HCT116 (cell line): ENCODE measurements around the gene CCNJL. TPM values are rescaled to one million over a fixed set of nuclear protein-coding genes. Genes with fewer than 3 reads are reported as not detected.

Source experiments
- ATAC-seq: fragments of 200-7000 bp; cut with Tn5 transposase; 2 replicates; pipeline ENCODE4 v1.9.1; 2020; ENCODE audit warnings: mild to moderate bottlenecking, moderate library complexity
- BruUV-seq: library from RNA; stranded (reverse); fragments of 400-500 nt; replicated peaks from 2 replicates; lab custom pipeline; 2021; lab: Mats Ljungman, UMichigan
- CTCF ChIA-PET: fragments of 300-600 bp; sonication (Branson Sonifier 250); formaldehyde crosslinking; loops from one replicate; lab custom pipeline; 2021; ENCODE audit warnings: antibody characterized with exemption; lab: Charles Lee
- POLR2A ChIA-PET: fragments of 300-600, 350-600 bp; sonication (Branson Sonifier 250); formaldehyde crosslinking; loops from one replicate; lab custom pipeline; 2021; ENCODE audit warnings: antibody characterized with exemption; lab: Charles Lee
- RAD21 ChIA-PET, 2 experiments: fragments of 300-600 bp; sonication (Branson Sonifier 250); formaldehyde crosslinking; loops; one replicate each; lab custom pipeline; 2023; ENCODE audit warnings: low total read pairs in 2 of 2; ENCODE audit not compliant: uncharacterized antibody in 2 of 2, unreplicated experiment in 2 of 2, low non-redundant PET in 1 of 2; lab: Charles Lee
- DNase-seq: peaks from one replicate; pipeline ENCODE4 v3.0.0-alpha.2; 2010; ENCODE audit warnings: low read depth, low spot score
- H2AFZ ChIP-seq: fragments of 200-600 bp; shearing (Covaris generic), sonication (generic); 2 replicates; pipeline ENCODE4 v1.6.1; 2017; ENCODE audit warnings: low read depth, mixed run types, mixed read lengths, antibody characterized with exemption, low read length; ENCODE audit not compliant: poor library complexity, severe bottlenecking
- H3K27ac ChIP-seq: 2 replicates; pipeline ENCODE4 v1.5.1; 2012; ENCODE audit warnings: low read depth, low read length
- H3K27me3 ChIP-seq: fragments of 200-600 bp; sonication (generic); 2 replicates; pipeline ENCODE4 v1.6.1; 2016; ENCODE audit warnings: mixed run types, low read length, mixed read lengths; ENCODE audit not compliant: insufficient read depth
- H3K36me3 ChIP-seq, 2 experiments: fragments of 200-500 bp in 1 of 2; fragments of 200-600 bp in 1 of 2; sonication (Bioruptor generic) in 1 of 2; sonication (generic) in 1 of 2; 2 replicates each; pipeline versions ENCODE4 v1.5.1 to v1.6.1; 2014 to 2016; ENCODE audit warnings: low read length in 2 of 2, inconsistent platforms in 1 of 2, mixed read lengths in 1 of 2, mixed run types in 1 of 2; ENCODE audit not compliant: insufficient read depth in 2 of 2, control insufficient read depth in 1 of 2
- H3K4me1 ChIP-seq, 2 experiments: fragments of 200-600 bp in 1 of 2; sonication (generic) in 1 of 2; 2 replicates each; pipeline versions ENCODE4 v1.5.1 to v1.6.1; 2012 to 2017; ENCODE audit warnings: low read length in 2 of 2, inconsistent platforms in 1 of 2, mild to moderate bottlenecking in 1 of 2, mixed read lengths in 1 of 2, mixed run types in 1 of 2, moderate library complexity in 1 of 2; ENCODE audit not compliant: insufficient read depth in 2 of 2, control insufficient read depth in 1 of 2
- H3K4me2 ChIP-seq: fragments of 200-600 bp; sonication (generic); 2 replicates; pipeline ENCODE4 v1.6.1; 2017; ENCODE audit warnings: mixed run types, low read length, mixed read lengths
- H3K4me3 ChIP-seq, 2 experiments: fragments of 200-600 bp in 1 of 2; sonication (generic) in 1 of 2; replicated peaks in 1 of 2; 2 replicates each; pipeline ENCODE4 v1.5.1; 2011 to 2016; ENCODE audit warnings: low read length in 2 of 2, control low read depth in 1 of 2, low read depth in 1 of 2, mild to moderate bottlenecking in 1 of 2, mixed read lengths in 1 of 2, mixed run types in 1 of 2
- H3K79me2 ChIP-seq: fragments of 200-600 bp; sonication (generic); 2 replicates; pipeline ENCODE4 v1.6.1; 2017; ENCODE audit warnings: mild to moderate bottlenecking, mixed run types, low read length, moderate library complexity, mixed read lengths; ENCODE audit not compliant: insufficient read depth
- H3K9ac ChIP-seq: fragments of 200-600 bp; sonication (generic); 2 replicates; pipeline ENCODE4 v1.6.1; 2016; ENCODE audit warnings: low read length, mixed read lengths
- H3K9me2 ChIP-seq: fragments of 200-600 bp; sonication (generic), shearing (Covaris generic); 2 replicates; pipeline ENCODE4 v1.6.1; 2017; ENCODE audit warnings: mixed run types, mild to moderate bottlenecking, moderate library complexity; ENCODE audit not compliant: insufficient read depth
- H3K9me3 ChIP-seq, 2 experiments: fragments of 200-500 bp in 1 of 2; fragments of 200-600 bp in 1 of 2; sonication (Bioruptor generic) in 1 of 2; sonication (generic) in 1 of 2; 2 replicates each; pipeline ENCODE4 v1.6.1; 2014 to 2017; ENCODE audit warnings: low read length in 2 of 2, mixed read lengths in 2 of 2, inconsistent platforms in 1 of 2, low read depth in 1 of 2, mild to moderate bottlenecking in 1 of 2, mixed run types in 1 of 2, moderate library complexity in 1 of 2; ENCODE audit not compliant: control insufficient read depth in 1 of 2, insufficient read depth in 1 of 2
- H4K20me1 ChIP-seq: fragments of 200-600 bp; sonication (generic), shearing (Covaris generic); 2 replicates; pipeline ENCODE4 v1.6.1; 2017; ENCODE audit warnings: mixed run types, mild to moderate bottlenecking, moderate library complexity; ENCODE audit not compliant: insufficient read depth
- EGR1 ChIP-seq: IDR thresholded peaks from 2 replicates; pipeline ENCODE4 v1.6.1; 2012; ENCODE audit warnings: low read depth
- ELF1 ChIP-seq: IDR thresholded peaks from 2 replicates; pipeline ENCODE4 v1.6.1; 2012; ENCODE audit warnings: low read depth, borderline replicate concordance
- EZH2phosphoT487 ChIP-seq: fragments of 200-600 bp; IDR thresholded peaks from 2 replicates; pipeline ENCODE4 v1.6.1; 2018; ENCODE audit warnings: antibody characterized with exemption, borderline replicate concordance
- JUND ChIP-seq: IDR thresholded peaks from 2 replicates; pipeline ENCODE4 v1.6.1; 2012
- POLR2AphosphoS5 ChIP-seq: IDR thresholded peaks from 2 replicates; pipeline ENCODE4 v1.6.1; 2011; ENCODE audit warnings: mild to moderate bottlenecking, low read depth, low read length, moderate library complexity
- RAD21 ChIP-seq: IDR thresholded peaks from 2 replicates; pipeline ENCODE4 v1.6.1; 2012; ENCODE audit warnings: low read depth, mild to moderate bottlenecking
- SP1 ChIP-seq: IDR thresholded peaks from 2 replicates; pipeline ENCODE4 v1.6.1; 2012; ENCODE audit warnings: low read depth
- ZBTB33 ChIP-seq: IDR thresholded peaks from 2 replicates; pipeline ENCODE4 v1.6.1; 2011; ENCODE audit warnings: mild to moderate bottlenecking, low read length, moderate library complexity; ENCODE audit not compliant: insufficient replicate concordance; ENCODE audit errors: extremely low read depth
- ZFX ChIP-seq: fragments of 450-650 bp; IDR thresholded peaks from 2 replicates; pipeline ENCODE4 v1.6.1; 2017
- intact Hi-C: fragments of 100-400 bp; cut with micrococcal nuclease; formaldehyde crosslinking; loops from 2 replicates; pipeline ENCODE4 v1.10.0; 2022
- total RNA-seq: library from RNA; stranded (reverse); gene quantifications from one replicate; pipeline ENCODE4 v1.2.1, GENCODE V29; 2021; ENCODE audit not compliant: unreplicated experiment
- TF ChIP-seq, protein P1 (sequence below): IDR thresholded peaks from 2 replicates; pipeline ENCODE4 v1.6.1; 2012
- TF ChIP-seq, protein P2 (sequence below), 3 experiments: fragments of 200-600 bp in 1 of 3; sonication (generic) in 1 of 3; IDR thresholded peaks in 2 of 3; conservative IDR thresholded peaks in 1 of 3; 2 replicates each; pipeline ENCODE4 v1.5.1; 2012 to 2017; ENCODE audit warnings: low read depth in 2 of 3, low read length in 2 of 3, antibody characterized with exemption in 1 of 3, borderline replicate concordance in 1 of 3, control low read depth in 1 of 3, mild to moderate bottlenecking in 1 of 3, mixed read lengths in 1 of 3, mixed run types in 1 of 3, moderate library complexity in 1 of 3; ENCODE audit not compliant: insufficient read depth in 1 of 3
- TF ChIP-seq, protein P3 (sequence below): IDR thresholded peaks from 2 replicates; pipeline ENCODE4 v1.6.1; 2012

CCNJL gene
- total RNA-seq, 1 experiment from 2014 or later = 2.9 TPM

GRCh38 chr5:160289721-160290120 lies 22.6 kb downstream of the CCNJL start:
- Histone ChIP-seq H3K27ac (no peak overlapping the region), H3K4me1 (peaks cover 0 to 10% of the 10 kb centered on the region in 2 experiments; a peak in 1 of 4 replicates), H4K20me1 (no peaks in the 10 kb centered on the region), H3K36me3 (no peaks in the 10 kb centered on the region), H2AFZ (no peak overlapping the region), H3K27me3 (no peaks in the 10 kb centered on the region), H3K9ac (no peak overlapping the region), H3K9me3 (no peaks in the 10 kb centered on the region), H3K9me2 (no peaks in the 10 kb centered on the region), H3K4me3 (no peak overlapping the region), H3K4me2 (no peak overlapping the region), H3K79me2 (no peaks in the 10 kb centered on the region)
- POLR2A ChIA-PET = no interaction called here
- intact Hi-C loops = no loop called here
- DNase-seq = no peak
- ATAC-seq = no peak
- no TSS peak for BruUV-seq
- TF ChIP-seq, protein P1, sequence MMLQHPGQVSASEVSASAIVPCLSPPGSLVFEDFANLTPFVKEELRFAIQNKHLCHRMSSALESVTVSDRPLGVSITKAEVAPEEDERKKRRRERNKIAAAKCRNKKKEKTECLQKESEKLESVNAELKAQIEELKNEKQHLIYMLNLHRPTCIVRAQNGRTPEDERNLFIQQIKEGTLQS = no peak
- TF ChIP-seq, protein P2, sequence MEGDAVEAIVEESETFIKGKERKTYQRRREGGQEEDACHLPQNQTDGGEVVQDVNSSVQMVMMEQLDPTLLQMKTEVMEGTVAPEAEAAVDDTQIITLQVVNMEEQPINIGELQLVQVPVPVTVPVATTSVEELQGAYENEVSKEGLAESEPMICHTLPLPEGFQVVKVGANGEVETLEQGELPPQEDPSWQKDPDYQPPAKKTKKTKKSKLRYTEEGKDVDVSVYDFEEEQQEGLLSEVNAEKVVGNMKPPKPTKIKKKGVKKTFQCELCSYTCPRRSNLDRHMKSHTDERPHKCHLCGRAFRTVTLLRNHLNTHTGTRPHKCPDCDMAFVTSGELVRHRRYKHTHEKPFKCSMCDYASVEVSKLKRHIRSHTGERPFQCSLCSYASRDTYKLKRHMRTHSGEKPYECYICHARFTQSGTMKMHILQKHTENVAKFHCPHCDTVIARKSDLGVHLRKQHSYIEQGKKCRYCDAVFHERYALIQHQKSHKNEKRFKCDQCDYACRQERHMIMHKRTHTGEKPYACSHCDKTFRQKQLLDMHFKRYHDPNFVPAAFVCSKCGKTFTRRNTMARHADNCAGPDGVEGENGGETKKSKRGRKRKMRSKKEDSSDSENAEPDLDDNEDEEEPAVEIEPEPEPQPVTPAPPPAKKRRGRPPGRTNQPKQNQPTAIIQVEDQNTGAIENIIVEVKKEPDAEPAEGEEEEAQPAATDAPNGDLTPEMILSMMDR (IDR thresholded peaks at IDR 0.05 in 2 of 3, conservative IDR thresholded peaks at IDR 0.05 in 1 of 3; ENCODE audit: borderline replicate concordance in 1 of 3, insufficient read depth in 1 of 3, low read depth in 2 of 3, low read length in 2 of 3) = no peak
- no peak for TF ChIP-seq RAD21
- no peak for TF ChIP-seq ZFX
- TF ChIP-seq, protein P3, sequence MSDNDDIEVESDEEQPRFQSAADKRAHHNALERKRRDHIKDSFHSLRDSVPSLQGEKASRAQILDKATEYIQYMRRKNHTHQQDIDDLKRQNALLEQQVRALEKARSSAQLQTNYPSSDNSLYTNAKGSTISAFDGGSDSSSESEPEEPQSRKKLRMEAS = no peak
- no peak for TF ChIP-seq JUND
- no peak for TF ChIP-seq EZH2phosphoT487
- TF ChIP-seq ELF1 = no peak
- TF ChIP-seq ZBTB33 = no peak
- TF ChIP-seq EGR1 = no peak
- TF ChIP-seq SP1 = no peak
- TF ChIP-seq POLR2AphosphoS5 = no peak
- CTCF ChIA-PET = no interaction called here
- RAD21 ChIA-PET = no interaction called here
